Prostate gland (tissue), 2 donors: Measurements from ENCODE around the gene TBC1D9B.

Source experiments
- CTCF ChIP-seq, 4 experiments: fragments of 200-600 bp in 2 of 4; fragments of 450-650 bp in 2 of 4; sonication (generic) in 2 of 4; IDR thresholded peaks; 1 replicate in 3 of 4; 2 replicates in 1 of 4; pipeline ENCODE4 v1.5.1; 2016 to 2019; ENCODE audit warnings: antibody characterized with exemption in 4 of 4, mild to moderate bottlenecking in 2 of 4, moderate library complexity in 2 of 4
- POLR2A ChIP-seq: fragments of 450-650 bp; IDR thresholded peaks from one replicate; pipeline ENCODE4 v1.6.1; 2016; ENCODE audit warnings: antibody characterized with exemption, mild to moderate bottlenecking
- POLR2AphosphoS5 ChIP-seq: sonication (generic); formaldehyde crosslinking; IDR thresholded peaks from one replicate; pipeline ENCODE4 v1.6.1; 2017; ENCODE audit warnings: antibody characterized with exemption

GRCh38 chr5:179874136-179874535, 33.6 kb downstream of the TBC1D9B start:
- TF ChIP-seq CTCF (IDR thresholded peaks at IDR 0.05): no peak
- no peak for TF ChIP-seq POLR2A
- no peak for TF ChIP-seq POLR2AphosphoS5
